ENCODE data around the gene CMIP.

CMIP gene

DNA sequence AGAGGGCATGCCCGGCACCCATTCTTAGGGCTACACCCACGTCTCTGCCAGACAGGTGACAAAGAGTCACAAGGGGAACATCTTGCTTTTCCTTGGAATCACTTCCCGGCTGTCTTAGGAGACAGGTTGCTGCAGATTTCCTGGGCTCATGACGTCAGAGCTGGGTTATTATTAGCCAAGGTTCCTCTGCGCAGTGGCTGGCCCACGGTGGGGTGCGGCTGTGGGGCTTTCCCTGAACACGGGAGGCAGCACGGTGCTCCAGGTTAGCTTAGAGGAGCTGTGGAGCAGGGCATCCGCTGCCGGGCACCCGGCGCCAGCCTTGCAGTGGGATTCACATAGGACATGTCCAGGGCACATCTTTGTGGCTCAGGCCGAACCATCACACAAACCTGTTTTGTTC, 216.5 kb downstream of the CMIP start:
- peak overlapping the region; percentile 10 for H3K27ac ChIP-seq
- DNase-seq (ENCODE audit: low read depth, low spot score), result no peak

DNA sequence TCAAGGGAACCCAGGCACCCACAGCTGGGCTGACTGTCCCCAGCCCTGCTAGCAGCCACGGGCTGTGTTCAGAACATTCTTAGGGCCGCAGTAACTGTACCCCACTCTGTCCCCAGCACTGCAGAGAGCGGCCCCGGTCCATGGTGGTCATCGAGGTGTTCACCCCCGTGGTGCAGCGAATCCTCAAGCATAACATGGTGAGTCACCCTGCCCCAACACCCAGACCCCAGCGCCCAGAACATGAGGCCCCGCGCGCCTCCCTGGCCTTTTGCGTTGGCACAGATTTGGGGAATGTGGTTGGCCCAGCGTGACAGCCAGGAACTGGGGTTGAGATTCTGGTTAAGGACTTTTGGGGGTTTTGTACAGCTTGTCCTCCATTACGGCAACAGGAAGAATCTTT, 219.5 kb downstream of the CMIP start:
- DNase-seq (ENCODE audit: low read depth, low spot score), result no peak
- no peak overlapping the region for H3K27ac ChIP-seq

DNA sequence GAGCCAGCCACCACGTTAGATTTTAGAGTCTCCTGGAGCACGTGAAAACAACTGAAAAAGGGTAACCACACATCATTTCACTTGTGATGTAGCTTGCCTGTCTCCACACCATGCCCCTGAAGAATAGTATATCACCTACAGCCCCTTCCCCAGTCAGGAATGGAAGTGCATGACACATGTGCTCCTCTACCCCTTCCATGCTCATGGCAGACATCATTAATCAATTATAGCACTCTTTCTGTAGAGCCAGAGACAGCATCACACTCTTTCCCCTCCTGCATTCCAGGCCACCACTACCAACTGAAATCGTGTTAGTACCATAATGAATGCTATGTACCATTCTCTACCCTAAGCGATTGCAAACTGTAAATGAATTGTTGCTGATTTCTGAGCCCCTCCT, 221.0 kb downstream of the CMIP start:
- no peak overlapping the region for H3K27ac ChIP-seq
- no peak for DNase-seq (ENCODE audit: low read depth, low spot score)

DNA sequence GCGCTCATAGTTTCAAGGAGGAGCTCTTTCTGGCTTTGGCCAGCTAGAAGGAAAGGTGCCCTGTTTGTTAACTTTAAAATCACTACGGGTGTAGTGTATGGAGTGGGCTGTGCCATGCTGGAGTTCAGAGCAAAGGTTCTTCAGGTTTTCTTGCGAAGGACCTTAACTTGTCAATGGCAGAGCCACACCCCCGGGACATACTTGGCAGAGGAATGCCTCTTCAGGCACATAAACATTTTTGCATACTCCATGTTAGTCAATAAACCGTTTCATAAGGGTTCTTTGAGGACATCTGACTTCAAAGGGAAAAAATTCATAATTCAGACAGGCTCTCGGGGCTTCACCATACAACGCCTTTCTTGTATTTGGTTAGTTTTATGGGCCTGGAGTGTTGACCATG, 221.5 kb downstream of the CMIP start:
- no peak overlapping the region for H3K27ac ChIP-seq

DNA sequence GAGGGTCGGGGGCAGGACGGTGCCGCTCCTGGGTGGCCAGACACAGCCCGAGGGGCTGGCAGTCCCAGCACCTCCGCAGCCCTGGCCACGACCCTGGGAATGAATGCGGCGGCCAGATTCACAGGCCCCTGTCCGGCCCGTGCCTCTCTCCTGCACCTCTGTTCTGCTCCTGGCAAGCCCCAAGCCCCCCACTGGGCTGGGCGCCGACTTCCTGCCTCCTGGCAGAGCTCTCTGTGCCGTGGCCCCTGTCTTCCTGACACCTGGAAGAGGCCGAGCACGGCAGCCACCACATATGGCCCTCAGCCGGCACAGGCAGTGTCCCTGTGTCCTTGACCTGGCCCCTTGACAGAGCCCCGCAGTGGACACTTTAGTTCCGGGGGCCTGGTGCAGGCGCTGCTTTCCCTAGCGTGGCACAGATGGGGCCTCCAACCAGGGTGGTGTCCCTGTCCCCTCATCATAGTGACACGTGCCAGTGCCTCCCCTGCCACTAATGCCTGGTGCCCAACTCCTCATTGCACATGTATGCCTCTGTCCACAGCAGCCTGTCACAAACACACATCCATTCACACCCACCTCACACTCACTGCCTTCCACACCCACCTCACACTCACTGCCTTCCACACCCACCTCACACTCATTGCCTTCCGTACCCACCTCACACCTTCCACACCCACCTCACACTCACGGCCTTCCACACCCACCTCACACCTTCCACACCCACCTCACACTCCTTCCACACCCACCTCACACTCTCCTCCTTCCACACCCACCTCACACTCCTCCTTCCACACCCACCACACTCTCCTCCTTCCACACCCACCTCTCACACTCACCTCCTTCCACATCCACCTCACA, 223.9 kb downstream of the CMIP start:
- DNase-seq (ENCODE audit: low read depth, low spot score), result no peak
- H3K27ac ChIP-seq, result no peak overlapping the region

More for the DNA sequence above, 221.5 kb downstream of the CMIP start:
- DNase-seq (ENCODE audit: low read depth, low spot score), result no peak

DNA sequence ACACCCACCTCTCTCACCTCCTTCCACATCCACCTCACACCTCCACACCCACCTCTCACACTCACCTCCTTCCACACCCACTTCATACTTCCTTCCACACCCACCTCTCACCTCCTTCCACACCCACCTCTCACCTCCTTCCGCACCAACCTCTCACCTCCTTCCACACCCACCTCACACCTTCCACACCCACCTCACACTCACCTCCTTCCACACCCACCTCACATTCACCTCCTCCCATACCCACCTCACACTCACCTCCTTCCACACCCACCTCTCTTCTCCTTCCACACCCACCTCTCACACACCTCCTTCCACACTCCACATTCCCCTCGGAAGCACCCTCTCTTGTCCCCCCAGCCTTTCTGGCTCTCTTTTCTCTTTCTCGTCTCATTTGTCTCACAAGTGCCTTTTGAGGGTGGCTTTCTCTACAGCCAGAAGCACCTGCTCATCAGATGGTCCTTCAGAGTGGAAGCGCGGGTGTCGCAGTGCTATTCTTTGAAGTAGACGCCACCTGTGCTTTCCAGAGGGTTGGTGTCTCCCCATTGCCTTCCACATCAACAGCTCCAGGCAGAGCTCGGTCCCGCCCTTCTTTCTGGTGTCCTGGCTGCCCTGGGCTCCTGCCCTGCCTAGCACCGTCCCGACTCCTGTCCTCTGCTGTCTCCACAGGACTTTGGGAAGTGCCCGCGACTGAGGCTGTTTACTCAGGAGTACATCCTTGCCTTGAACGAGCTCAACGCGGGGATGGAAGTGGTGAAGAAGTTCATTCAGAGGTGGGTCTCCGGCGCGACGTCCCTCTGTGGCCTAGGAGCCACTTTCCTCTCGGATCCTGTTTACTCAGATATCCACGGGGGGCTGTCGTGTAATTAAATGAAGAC, 225.1 kb downstream of the CMIP start:
- no peak overlapping the region for H3K27ac ChIP-seq
- no peak for DNase-seq (ENCODE audit: low read depth, low spot score)

DNA sequence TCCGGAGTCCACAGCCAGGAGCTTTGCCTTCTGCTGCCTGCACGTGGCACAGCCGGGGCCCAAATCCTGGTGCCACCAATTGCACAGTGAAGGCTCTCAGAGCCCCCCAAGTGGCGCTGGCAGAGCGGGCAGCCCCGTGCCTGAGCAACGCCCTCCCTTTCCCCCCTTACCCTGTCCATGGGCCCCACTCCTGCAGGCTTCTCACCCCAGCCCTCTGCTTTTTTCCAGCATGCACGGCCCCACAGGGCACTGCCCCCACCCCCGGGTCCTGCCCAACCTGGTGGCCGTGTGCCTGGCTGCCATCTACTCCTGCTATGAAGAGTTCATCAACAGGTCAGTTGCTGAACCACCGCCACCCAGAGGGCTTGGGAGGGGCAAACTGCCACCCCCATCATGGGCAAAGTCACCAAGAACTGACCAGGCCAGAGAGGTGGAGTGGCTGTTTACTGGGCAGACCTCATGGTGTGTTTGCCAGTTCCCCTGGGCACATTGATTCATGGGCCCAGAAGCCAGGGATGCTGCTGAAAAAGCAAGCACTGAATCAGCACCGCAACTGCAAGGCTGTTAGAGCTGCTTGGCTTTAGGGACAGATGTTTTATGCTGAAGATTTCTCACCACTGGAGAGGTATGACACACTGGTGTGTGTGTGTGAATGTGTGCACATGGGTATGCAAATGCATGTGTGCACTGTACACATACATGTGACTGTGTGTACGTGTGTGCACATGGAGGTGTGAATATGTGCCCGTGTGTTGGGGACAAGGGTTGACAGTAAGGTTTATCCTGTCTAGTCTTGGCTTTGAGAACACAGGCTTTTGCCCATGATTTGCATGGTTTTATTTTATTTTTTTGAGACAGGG, 227.4 kb downstream of the CMIP start:
- DNase-seq (ENCODE audit: low read depth, low spot score), result no peak

DNA sequence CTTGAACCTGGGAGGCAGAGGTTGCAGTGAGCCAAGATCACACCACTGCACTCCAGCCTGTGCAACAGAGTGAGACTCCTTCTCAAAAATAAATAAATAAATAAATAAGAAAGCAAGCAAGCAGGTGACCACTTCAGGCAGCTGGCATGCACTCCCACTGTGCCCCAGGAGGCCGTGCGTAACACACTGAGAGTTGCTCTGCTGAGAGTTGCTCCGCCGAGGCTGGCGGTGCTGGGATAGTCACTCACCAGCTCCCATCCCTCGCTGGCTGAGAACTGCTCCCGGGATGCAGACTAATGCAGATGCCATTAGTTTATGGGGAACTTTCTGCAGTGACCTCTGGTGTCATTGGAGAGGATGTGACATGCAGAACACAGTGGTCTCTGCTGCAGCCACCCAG, 228.8 kb downstream of the CMIP start:
- H3K27ac ChIP-seq, result no peak overlapping the region
- no peak for DNase-seq (ENCODE audit: low read depth, low spot score)

More for the DNA sequence above, 227.4 kb downstream of the CMIP start:
- no peak overlapping the region for H3K27ac ChIP-seq

DNA sequence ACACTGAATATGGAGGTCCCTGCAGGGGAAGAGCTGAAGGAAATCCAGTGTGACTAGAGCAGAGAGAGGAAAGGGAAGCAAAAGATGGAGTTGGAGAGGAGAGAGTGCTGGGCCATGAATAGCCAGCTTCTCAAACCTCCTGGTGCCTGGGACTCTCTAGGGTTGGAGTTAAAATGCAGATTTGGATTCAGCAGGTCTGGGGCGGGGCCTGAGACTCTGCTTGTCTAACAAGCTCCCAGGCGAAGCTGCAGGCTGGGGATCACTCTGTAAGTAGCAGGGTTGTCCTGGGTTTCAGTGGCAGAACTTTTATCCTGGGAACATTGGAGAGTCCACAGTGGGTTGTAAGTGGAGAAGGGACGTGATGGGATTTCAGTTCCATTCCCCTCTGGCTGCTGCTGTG, 231.1 kb downstream of the CMIP start:
- no peak overlapping the region for H3K27ac ChIP-seq
- DNase-seq (ENCODE audit: low read depth, low spot score), result no peak

DNA sequence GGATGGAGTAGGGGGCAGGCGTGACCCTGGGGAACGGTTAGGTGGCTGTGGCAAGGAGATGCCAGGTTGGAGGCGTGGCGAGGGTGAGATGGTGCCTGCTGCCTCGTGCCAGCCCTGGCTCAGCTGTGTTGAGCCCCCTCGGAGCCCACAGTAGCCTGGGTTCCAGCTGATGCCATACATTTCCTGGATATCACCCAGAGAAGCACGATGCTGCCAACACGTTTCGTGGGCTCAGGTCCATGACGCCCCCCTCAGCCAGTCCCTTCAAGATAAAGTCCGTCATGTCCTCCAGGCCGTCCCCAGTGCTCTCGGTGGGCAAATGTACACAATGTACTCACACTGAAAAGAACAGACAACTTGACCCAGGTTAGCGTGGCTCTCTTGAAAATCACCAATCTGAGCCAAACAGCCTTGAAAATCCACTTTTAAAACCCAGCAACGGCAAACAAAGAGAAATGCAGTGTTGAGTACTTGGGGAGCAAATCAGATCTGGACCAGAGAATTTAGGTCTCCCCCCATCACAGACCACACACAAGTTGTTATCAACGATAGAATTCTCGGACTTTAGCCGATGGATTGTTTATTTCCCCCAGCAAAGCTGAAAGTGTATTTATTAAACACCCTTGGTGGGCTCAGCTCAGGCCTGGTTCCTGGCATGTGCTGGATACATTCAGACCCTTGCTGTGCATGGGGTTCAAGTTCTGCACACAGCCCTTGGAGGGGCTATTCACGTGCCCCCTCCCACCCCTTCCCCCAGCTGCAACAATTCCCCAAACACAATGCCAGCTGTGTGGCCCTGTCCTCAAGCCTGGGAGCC, 231.7 kb downstream of the CMIP start:
- no peak for DNase-seq (ENCODE audit: low read depth, low spot score)

DNA sequence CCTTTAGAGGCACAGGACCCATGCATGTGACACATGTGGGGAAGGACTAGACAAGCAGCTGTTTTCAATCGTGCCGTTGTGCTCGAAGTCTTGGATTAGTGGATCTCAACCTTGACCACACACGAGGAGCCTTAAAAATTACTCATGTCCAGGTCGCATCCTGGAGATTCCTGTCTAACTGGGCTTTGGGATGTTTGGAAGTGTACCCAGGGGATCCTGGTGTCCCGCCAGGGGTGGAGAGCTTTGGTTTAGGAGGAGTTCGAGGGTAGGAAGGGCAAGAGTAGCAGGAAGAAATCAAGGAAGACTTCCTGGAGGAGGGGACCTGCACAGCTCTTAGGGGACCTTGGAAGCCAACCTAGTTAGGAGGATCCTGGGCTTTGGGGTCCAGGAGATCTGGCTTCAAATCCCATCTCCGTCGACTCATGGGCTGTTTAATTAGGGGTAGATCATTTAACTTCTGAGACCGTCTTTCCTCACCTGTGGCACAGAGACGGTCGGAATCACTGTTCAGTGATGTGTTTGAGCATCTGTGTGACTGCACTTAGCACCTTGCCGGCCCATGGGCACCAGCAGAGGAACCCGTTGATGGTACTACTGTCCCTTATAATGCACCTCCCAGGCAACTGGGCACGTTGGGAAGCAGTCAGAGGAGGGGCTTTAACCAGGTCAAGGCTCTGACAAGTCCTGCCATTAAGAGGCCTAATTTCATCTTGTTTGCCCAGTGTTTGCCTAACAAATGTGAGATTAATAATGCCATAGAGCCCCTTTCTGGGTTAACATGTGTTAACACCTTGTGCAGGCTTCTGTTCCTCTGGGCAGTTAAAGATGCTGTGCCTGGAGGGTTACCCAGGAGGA, 232.5 kb downstream of the CMIP start:
- DNase-seq (ENCODE audit: low read depth, low spot score), result no peak
- H3K27ac ChIP-seq, result no peak overlapping the region

More for the DNA sequence above, 231.7 kb downstream of the CMIP start:
- no peak overlapping the region for H3K27ac ChIP-seq

DNA sequence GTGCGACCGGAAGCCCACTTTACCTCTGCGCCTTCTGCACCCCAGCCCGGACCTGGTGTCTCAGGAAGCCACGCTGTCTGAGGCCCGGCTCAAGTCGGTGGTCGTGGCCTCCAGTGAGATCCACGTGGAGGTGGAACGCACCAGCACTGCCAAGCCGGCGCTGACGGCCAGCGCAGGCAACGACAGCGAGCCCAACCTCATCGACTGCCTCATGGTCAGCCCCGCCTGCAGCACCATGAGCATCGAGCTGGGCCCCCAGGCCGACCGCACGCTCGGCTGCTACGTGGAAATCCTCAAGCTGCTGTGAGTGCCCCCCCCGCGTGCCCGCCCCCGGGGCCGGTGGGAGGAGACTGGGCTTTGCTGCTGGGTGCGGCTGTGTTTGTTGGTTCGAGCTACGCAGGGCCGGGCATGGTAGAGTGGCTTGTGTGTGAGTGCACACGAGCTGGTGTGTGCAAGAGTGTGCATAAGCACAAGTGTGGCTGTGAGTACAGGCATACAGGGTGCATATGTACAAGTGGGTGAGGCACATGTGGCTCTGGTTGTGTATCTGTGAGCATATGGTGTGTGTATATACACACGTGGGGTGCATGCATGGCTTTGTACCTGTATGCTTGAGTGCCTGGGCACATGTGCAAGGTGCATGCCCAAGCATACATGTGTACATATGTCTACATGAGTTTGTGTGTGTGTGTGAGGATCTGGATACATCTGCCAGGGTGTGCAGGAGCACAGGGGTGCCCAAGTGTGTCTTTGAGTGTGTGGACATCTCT, 233.9 kb downstream of the CMIP start:
- no peak for DNase-seq (ENCODE audit: low read depth, low spot score)
- H3K27ac ChIP-seq, result no peak overlapping the region

DNA sequence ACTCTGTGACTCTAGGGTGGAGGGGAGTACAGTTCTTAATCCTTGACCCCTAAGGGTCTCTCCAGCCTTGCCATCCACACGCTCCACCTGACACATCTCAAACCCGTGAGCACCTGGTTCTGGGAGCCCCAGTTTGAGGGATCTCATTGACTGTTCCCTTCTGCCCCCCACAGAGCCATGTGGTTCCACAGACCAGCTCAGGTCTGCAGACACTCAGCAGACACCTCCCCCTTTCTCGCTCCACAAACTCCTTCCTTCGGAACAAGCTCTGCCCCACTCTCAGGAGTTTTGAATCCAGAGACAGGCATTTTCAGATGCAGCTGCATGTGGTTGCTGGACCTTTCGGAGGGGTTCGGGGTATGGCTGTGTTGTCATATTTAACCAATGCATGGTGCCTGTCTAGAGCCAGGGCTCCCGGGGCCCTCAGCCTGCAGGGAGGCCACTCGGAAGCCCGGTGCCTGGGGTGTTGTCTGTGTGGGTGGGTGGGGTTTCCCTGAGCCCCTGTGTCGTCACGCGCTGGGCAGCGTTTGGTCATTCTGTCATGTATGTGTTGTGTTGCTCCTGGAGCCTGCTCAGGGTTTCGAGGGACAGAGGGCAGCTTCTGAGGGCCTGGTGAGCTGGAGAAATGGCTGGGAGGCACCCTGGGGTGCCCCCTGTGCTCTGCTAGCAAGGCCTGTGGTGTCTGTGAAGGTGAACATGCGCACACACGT, 235.3 kb downstream of the CMIP start:
- H3K27ac ChIP-seq, result no peak overlapping the region
- DNase-seq (ENCODE audit: low read depth, low spot score), result no peak

DNA sequence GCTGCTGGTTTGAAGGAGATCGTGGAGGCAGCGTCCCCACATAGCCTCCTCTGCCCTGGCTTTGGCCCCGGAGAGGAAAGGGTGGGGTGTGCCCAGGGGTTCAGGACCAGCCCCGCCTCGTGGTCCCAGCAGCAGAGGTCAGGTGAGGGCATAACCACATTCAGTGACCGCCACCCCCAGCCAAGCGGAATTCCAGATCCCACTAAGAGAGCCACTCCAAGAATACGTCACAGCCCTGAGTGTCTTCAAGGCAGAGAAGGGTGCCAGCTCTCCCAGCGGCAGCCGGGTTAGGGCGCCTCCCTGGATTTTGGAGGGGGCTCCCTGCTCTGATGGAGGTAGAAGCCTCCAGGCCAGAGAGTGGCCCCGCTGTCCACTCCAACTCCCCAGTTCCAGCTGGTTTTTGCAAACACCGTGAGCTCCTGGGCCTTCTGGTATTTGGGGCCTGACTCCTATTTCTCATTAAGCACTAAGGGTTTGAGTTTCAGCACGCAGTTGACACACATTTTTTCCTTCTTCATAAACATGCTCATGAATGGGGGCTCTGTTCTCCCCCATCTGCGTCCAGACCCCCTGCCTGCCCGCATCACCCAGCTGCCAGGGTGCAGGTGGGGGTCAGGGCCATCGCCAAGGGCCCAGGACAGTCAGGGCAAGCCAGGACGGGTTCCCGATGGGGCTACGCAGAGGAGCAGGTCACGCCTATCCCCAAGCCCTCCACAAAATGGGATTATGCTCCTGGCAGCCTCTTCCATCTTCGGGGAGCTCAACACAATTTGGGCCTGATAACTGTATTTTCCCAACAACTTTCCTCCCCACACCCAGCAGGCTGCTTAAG, 236.1 kb downstream of the CMIP start:
- H3K27ac ChIP-seq, result no peak overlapping the region
- no peak for DNase-seq (ENCODE audit: low read depth, low spot score)

DNA sequence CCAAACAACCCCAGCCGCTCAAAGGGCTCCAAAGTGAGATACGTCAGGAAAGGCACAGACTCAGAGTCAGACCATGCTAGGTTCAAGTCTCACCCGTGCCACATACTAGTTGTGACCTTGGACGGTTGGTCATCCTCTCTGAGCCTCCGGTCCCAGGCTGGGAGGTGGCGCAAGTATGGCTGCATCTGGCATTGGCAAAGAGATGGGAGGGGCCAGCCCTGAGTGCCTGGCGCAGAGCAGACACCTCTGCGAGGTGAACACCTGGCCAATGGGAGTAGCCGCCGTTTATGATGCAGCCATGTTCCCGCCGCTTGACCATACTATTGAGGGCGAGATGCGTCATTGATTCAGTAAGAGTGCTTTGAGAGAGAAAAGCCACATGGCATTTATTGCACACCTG, 236.7 kb downstream of the CMIP start:
- H3K27ac ChIP-seq, result no peak overlapping the region
- no peak for DNase-seq (ENCODE audit: low read depth, low spot score)

DNA sequence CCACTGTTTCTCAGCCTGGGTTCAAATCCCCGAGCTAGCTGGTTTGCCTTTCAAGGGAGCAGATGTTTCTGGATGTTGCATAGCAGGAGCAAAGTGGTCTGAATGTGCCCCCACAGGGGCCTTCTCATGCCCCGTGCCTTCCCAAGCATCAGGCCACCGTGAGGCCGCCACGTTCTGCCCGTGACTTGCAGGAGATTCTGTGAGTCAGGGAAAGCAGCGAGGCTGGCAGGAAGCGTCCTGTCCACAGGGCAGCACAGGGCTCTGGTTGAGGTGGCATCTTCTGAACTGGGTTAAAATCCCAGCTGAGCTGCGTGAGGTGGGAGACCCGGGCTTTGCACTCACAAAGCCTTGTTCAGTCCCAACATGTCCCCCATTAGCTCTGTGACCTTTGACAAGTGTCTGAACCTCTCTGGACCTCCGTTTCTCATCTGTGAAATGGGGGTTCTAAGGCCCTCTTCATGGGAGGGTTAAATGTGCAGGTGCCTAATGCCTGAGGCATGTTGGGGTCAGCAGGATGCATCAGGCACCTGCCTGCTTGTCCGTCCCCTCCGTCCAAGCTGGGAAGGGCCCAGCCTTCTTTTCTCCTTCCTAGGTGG, 239.7 kb downstream of the CMIP start:
- no peak for DNase-seq (ENCODE audit: low read depth, low spot score)
- H3K27ac ChIP-seq, result no peak overlapping the region

Measured in epithelial cell of prostate (primary cell).